22Rv1 (cell line): Measurements from ENCODE around the gene IGSF21.

Experiments used
- CTCF ChIP-seq: fragments of 450-650 bp; IDR thresholded peaks from 2 replicates; pipeline ENCODE4 v1.5.1; 2017; ENCODE audit warnings: mild to moderate bottlenecking
- ZFX ChIP-seq: fragments of 450-650 bp; IDR thresholded peaks from 2 replicates; pipeline ENCODE4 v1.6.1; 2017; ENCODE audit warnings: antibody characterized with exemption, borderline replicate concordance

- TF ChIP-seq CTCF, result no peak
- TF ChIP-seq ZFX, result no peak
Observed at GRCh38 chr1:18178111-18178510, 70.5 kb downstream of the IGSF21 start.
